Fibroblast of villous mesenchyme (primary cell): ENCODE data around the gene CCDC9B. TPM values are rescaled to one million over a fixed set of nuclear protein-coding genes. Genes with fewer than 3 reads are reported as not detected.

Source experiments
- DNase-seq: peaks from one replicate; pipeline ENCODE4 v3.0.0-alpha.2; 2010; ENCODE audit warnings: low read depth
- H3K4me3 ChIP-seq: 2 replicates; pipeline ENCODE4 v1.5.1; 2011; ENCODE audit warnings: low read depth, mild to moderate bottlenecking, low read length
- CTCF ChIP-seq: IDR thresholded peaks from 2 replicates; pipeline ENCODE4 v1.5.1; 2012; ENCODE audit warnings: low read depth, mild to moderate bottlenecking, low read length; ENCODE audit not compliant: insufficient read depth
- total RNA-seq: library from RNA; depleted of rRNA; stranded (reverse); fragments of >200 nt; gene quantifications from 2 replicates; pipeline ENCODE4 v1.2.3, GENCODE V29; 2012

The CCDC9B gene
- total RNA-seq, 1 donor = 35.4 TPM

- H3K4me3 ChIP-seq = peak overlapping the region; percentile 57
- TF ChIP-seq CTCF = no peak
- DNase-seq = peak; percentile 69
Observed at GRCh38 chr15:40340038-40340739, 550 bp downstream of the CCDC9B start.

GRCh38 chr15:40339621-40339945 lies 1.2 kb downstream of the CCDC9B start:
- no peak for DNase-seq
- TF ChIP-seq CTCF = peak; percentile 21
- H3K4me3 ChIP-seq = peak overlapping the region; percentile 57

- no peak for TF ChIP-seq CTCF
- DNase-seq = peak; percentile 67
- peak overlapping the region; percentile 57 for H3K4me3 ChIP-seq
Observed at GRCh38 chr15:40338921-40339620, 1.7 kb downstream of the CCDC9B start.

- H3K4me3 ChIP-seq = no peak overlapping the region
Observed at GRCh38 chr15:40338041-40338657, 2.6 kb downstream of the CCDC9B start.

GRCh38 chr15:40337597-40337996 lies 3.1 kb downstream of the CCDC9B start:
- TF ChIP-seq CTCF = no peak
- no peak overlapping the region for H3K4me3 ChIP-seq
- no peak for DNase-seq

More at GRCh38 chr15:40338041-40338657, 2.6 kb downstream of the CCDC9B start:
- peak; percentile 84 for TF ChIP-seq CTCF
- DNase-seq = peak; percentile 77

- TF ChIP-seq CTCF = no peak
- DNase-seq = no peak
- no peak overlapping the region for H3K4me3 ChIP-seq
Observed at GRCh38 chr15:40336744-40337122, 4.0 kb downstream of the CCDC9B start.
